NCI-H446 treated with DMSO at 0.1 percent for 48 hours (cell line): ENCODE data around the gene OPA1.

Experiments
- DNase-seq: peaks from one replicate; lab custom pipeline; 2025; lab: John Stamatoyannopoulos, UW

The OPA1 gene

GRCh38 chr3:193710286-193711165 lies 117.5 kb downstream of the OPA1 start:
- no peak for DNase-seq

- DNase-seq = no peak
These were observed 118.1 kb downstream of the OPA1 start for GRCh38 chr3:193711166-193711485.

GRCh38 chr3:193711523-193711963 lies 118.5 kb downstream of the OPA1 start:
- no peak for DNase-seq

GRCh38 chr3:193711964-193712598 lies 119.1 kb downstream of the OPA1 start:
- no peak for DNase-seq

GRCh38 chr3:193712938-193713337 lies 119.9 kb downstream of the OPA1 start:
- DNase-seq = no peak

- no peak for DNase-seq
These were observed 121.6 kb downstream of the OPA1 start for GRCh38 chr3:193714523-193715137.

GRCh38 chr3:193716150-193716549 lies 123.1 kb downstream of the OPA1 start:
- DNase-seq = no peak

- no peak for DNase-seq
These were observed 126.7 kb downstream of the OPA1 start for GRCh38 chr3:193719735-193720134.

GRCh38 chr3:193720169-193720568 lies 127.2 kb downstream of the OPA1 start:
- no peak for DNase-seq

- no peak for DNase-seq
These were observed 129.6 kb downstream of the OPA1 start for GRCh38 chr3:193722566-193722965.

GRCh38 chr3:193727089-193727488 lies 134.1 kb downstream of the OPA1 start:
- no peak for DNase-seq

- no peak for DNase-seq
These were observed 135.6 kb downstream of the OPA1 start for GRCh38 chr3:193728429-193729087.

GRCh38 chr3:193729088-193729465 lies 136.1 kb downstream of the OPA1 start:
- DNase-seq = no peak

GRCh38 chr3:193729601-193730000 lies 136.6 kb downstream of the OPA1 start:
- DNase-seq = no peak

GRCh38 chr3:193730511-193730910 lies 137.5 kb downstream of the OPA1 start:
- DNase-seq = no peak

- DNase-seq = no peak
These were observed 138.0 kb downstream of the OPA1 start for GRCh38 chr3:193730976-193731375.

- DNase-seq = no peak
These were observed 138.6 kb downstream of the OPA1 start for GRCh38 chr3:193731656-193732055.

GRCh38 chr3:193732391-193732790 lies 139.4 kb downstream of the OPA1 start:
- no peak for DNase-seq

GRCh38 chr3:193732827-193733226 lies 139.8 kb downstream of the OPA1 start:
- no peak for DNase-seq

GRCh38 chr3:193734737-193735366 lies 141.8 kb downstream of the OPA1 start:
- no peak for DNase-seq

- DNase-seq = no peak
These were observed 142.8 kb downstream of the OPA1 start for GRCh38 chr3:193735850-193736249.

GRCh38 chr3:193736616-193737015 lies 143.6 kb downstream of the OPA1 start:
- DNase-seq = no peak
